Caco-2 (cell line): ENCODE data around the gene LRP1. TPM values are rescaled to one million over a fixed set of nuclear protein-coding genes. Genes with fewer than 3 reads are reported as not detected.

Source experiments
- BruUV-seq: library from RNA; stranded (reverse); fragments of 400-500 nt; replicated peaks from 2 replicates; lab custom pipeline; 2021; lab: Mats Ljungman, UMichigan
- CTCF ChIA-PET: fragments of 300-600 bp; sonication (Branson Sonifier 250); formaldehyde crosslinking; loops from one replicate; lab custom pipeline; 2022; ENCODE audit warnings: antibody characterized with exemption; lab: Charles Lee
- POLR2A ChIA-PET: fragments of 300-600 bp; sonication (Branson Sonifier 250); formaldehyde crosslinking; loops from one replicate; lab custom pipeline; 2022; ENCODE audit warnings: antibody characterized with exemption; lab: Charles Lee
- DNase-seq, 2 experiments: peaks; one replicate each; pipeline versions ENCODE4 v3.0.0 to v3.0.0-alpha.2; 2020 to 2022
- H3K27me3 ChIP-seq: replicated peaks from 2 replicates; pipeline ENCODE4 v1.6.0; 2011; ENCODE audit warnings: low read length; ENCODE audit not compliant: control insufficient read depth, insufficient read depth
- H3K36me3 ChIP-seq: 2 replicates; pipeline ENCODE4 v1.5.1; 2011; ENCODE audit warnings: low read length; ENCODE audit not compliant: control insufficient read depth, insufficient read depth
- H3K4me1 ChIP-seq: fragments of 250-450 bp; sonication (Bioruptor Pico); 2 replicates; pipeline ENCODE4 v1.5.1; 2020; ENCODE audit warnings: mild to moderate bottlenecking
- H3K4me3 ChIP-seq: 2 replicates; pipeline ENCODE4 v1.5.1; 2011; ENCODE audit warnings: low read depth, mild to moderate bottlenecking, control low read depth, low read length
- H3K9me3 ChIP-seq: fragments of 250-450 bp; sonication (Bioruptor Pico); 2 replicates; pipeline ENCODE4 v1.5.1; 2020; ENCODE audit warnings: mild to moderate bottlenecking, moderate library complexity
- H3K27ac Mint-ChIP-seq: one replicate; pipeline ENCODE4 v1.8.0; 2022; ENCODE audit warnings: mixed read lengths; ENCODE audit not compliant: unreplicated experiment
- H3K27me3 Mint-ChIP-seq: one replicate; pipeline ENCODE4 v1.8.0; 2022; ENCODE audit warnings: mixed read lengths; ENCODE audit not compliant: insufficient read depth, unreplicated experiment
- H3K36me3 Mint-ChIP-seq: one replicate; pipeline ENCODE4 v1.8.0; 2022; ENCODE audit warnings: mild to moderate bottlenecking, mixed read lengths; ENCODE audit not compliant: insufficient read depth, unreplicated experiment
- H3K4me1 Mint-ChIP-seq: one replicate; pipeline ENCODE4 v1.8.0; 2022; ENCODE audit warnings: low read depth, mixed read lengths; ENCODE audit not compliant: unreplicated experiment
- H3K4me3 Mint-ChIP-seq: one replicate; pipeline ENCODE4 v1.8.0; 2022; ENCODE audit warnings: mild to moderate bottlenecking, moderate library complexity, mixed read lengths; ENCODE audit not compliant: unreplicated experiment
- H3K9me3 Mint-ChIP-seq: one replicate; pipeline ENCODE4 v1.8.0; 2022; ENCODE audit warnings: mixed read lengths; ENCODE audit not compliant: unreplicated experiment
- intact Hi-C: fragments of 100-400 bp; cut with micrococcal nuclease; formaldehyde crosslinking; loops from one replicate; pipeline ENCODE4 v1.10.0; 2022; ENCODE audit not compliant: unreplicated experiment
- total RNA-seq: library from RNA; stranded (reverse); gene quantifications from 2 replicates; pipeline ENCODE4 v1.2.3, GENCODE V29; 2022
- TF ChIP-seq, protein P1 (sequence below), 2 experiments: fragments of 200-600 bp in 1 of 2; IDR thresholded peaks; 1 replicate in 1 of 2; 2 replicates in 1 of 2; pipeline versions ENCODE4 v1.5.1 to v1.8.0; 2011 to 2022; ENCODE audit warnings: antibody characterized with exemption in 1 of 2, control low read depth in 1 of 2, inconsistent platforms in 1 of 2, low read depth in 1 of 2, low read length in 1 of 2, mild to moderate bottlenecking in 1 of 2, moderate library complexity in 1 of 2; ENCODE audit not compliant: insufficient read depth in 1 of 2, severe bottlenecking in 1 of 2, unreplicated experiment in 1 of 2

The LRP1 gene
- total RNA-seq, 1 experiment from 2014 or later = 111 TPM

DNA sequence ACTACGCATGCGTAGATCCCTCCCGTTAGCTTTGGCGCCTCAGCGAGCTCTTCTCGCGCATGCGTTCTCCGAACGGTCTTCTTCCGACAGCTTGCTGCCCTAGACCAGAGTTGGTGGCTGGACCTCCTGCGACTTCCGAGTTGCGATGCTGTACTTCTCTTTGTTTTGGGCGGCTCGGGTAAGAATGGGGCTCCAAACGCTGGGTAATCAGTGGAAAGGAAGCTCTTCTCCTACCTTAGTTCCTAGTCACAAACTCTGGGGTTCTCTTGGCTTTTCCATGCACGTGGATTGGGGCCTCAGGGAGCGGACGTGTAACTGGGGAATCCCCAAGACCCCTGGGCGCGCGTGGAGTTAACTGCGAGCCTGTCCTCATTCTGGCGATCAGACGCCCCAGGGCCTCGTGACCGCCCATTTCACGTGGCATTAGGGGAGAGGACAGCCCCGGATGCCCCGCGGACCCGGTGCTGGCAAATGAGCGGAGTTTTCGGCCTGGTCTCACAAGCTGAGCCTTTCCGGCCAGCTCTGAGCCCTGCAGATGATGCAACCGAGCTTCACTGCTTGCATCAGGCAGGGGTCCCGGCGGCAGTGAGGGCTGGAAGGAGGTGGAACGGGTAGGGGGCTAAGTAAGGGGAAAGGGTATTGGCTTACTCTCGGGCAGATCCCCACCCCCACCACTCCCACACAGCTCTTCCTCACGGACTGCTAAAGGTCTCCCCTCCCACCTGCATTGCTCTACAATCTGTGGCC is 101.5 kb downstream of the LRP1 start, which contains the start of gene SHMT2:
SHMT2 (plus strand) TSS at position 78 of the 747 bp plus-strand sequence; CDS start at position 146, 68 bp downstream.
- intact Hi-C loops = loop anchor here (1.0 kb wide), 2 partner anchors 8 to 16 kb away; no protein-coding TSS in a partner anchor
- no peaks in the 10 kb centered on the region for H3K27me3 ChIP-seq
- H3K36me3 ChIP-seq = peaks cover 8% of the 10 kb centered on the region
- Mint-ChIP-seq H3K9me3 (no peaks in the 10 kb centered on the region), H3K4me3 (peak within 1 kb of the TSS; percentile 100), H3K4me1 (peaks cover 14% of the 10 kb centered on the region), H3K36me3 (peaks cover 56% of the 10 kb centered on the region), H3K27me3 (no peaks in the 10 kb centered on the region), H3K27ac (peak within 1 kb of the TSS; percentile 100)
- peak; percentile 94 to 96 for DNase-seq
- H3K9me3 ChIP-seq = no peaks in the 10 kb centered on the region
- peak within 1 kb of the TSS; percentile 62 for H3K4me3 ChIP-seq
- ChIA-PET POLR2A (interaction anchor here (0.6 to 2.2 kb wide), 18 partner anchors 9 to 1321 kb away, joined by 3 to 36 read pairs (median 4); partner anchors contain the start of genes LRP1, NAB2, NACA and NEMP1), CTCF (interaction anchor here (0.6 to 2.6 kb wide), 11 partner anchors 10 to 478 kb away, joined by 3 to 70 read pairs (median 5); partner anchors contain the start of genes NEMP1 and NXPH4)
- BruUV-seq = no TSS peak
- TF ChIP-seq, protein P1, sequence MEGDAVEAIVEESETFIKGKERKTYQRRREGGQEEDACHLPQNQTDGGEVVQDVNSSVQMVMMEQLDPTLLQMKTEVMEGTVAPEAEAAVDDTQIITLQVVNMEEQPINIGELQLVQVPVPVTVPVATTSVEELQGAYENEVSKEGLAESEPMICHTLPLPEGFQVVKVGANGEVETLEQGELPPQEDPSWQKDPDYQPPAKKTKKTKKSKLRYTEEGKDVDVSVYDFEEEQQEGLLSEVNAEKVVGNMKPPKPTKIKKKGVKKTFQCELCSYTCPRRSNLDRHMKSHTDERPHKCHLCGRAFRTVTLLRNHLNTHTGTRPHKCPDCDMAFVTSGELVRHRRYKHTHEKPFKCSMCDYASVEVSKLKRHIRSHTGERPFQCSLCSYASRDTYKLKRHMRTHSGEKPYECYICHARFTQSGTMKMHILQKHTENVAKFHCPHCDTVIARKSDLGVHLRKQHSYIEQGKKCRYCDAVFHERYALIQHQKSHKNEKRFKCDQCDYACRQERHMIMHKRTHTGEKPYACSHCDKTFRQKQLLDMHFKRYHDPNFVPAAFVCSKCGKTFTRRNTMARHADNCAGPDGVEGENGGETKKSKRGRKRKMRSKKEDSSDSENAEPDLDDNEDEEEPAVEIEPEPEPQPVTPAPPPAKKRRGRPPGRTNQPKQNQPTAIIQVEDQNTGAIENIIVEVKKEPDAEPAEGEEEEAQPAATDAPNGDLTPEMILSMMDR (IDR thresholded peaks at IDR 0.05; ENCODE audit: insufficient read depth in 1 of 2, low read depth in 1 of 2, low read length in 1 of 2, severe bottlenecking in 1 of 2, unreplicated experiment in 1 of 2) = no peak
- peaks cover 4% of the 10 kb centered on the region; the same call in 1 of the 2 replicates for H3K4me1 ChIP-seq

DNA sequence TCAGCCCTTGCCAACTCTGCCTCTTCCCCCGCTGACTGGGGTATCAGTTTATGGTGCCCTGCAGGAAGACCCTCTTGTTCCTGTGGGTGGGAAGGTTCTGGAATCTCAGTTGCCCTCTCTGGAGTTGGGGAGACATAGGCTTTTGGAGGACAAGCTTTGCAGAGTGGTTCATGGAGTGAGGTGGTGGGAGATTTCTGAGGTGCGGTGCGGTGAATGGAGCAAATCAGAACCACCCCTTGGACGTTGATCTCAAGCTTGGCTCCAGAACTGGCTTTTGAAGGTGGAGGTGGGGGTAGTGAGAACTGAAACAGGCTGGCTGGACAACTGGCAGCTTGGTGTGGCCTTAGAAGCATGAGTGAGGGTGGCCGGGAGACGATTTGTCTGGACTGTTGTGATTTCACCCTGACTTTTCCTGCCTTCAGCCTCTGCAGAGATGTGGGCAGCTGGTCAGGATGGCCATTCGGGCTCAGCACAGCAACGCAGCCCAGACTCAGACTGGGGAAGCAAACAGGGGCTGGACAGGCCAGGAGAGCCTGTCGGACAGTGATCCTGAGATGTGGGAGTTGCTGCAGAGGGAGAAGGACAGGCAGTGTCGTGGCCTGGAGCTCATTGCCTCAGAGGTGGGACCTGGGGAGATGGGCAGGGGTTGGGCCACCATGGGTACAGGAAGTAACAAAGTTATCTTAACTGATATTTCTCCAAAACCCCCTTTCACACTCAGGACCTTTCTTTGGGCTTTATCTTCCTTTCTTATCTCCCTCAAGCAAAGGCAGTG is 102.3 kb downstream of the LRP1 start:
- Histone ChIP-seq H3K27me3 (no peaks in the 10 kb centered on the region), H3K4me1 (peaks cover 4% of the 10 kb centered on the region; the same call in 1 of the 2 replicates), H3K36me3 (peaks cover 8% of the 10 kb centered on the region), H3K4me3 (peak overlapping the region; percentile 62), H3K9me3 (no peaks in the 10 kb centered on the region)
- POLR2A ChIA-PET = interaction anchor here (1.0 to 2.2 kb wide), 8 partner anchors 9 to 151 kb away, joined by 3 to 36 read pairs (median 18); partner anchors contain the start of genes LRP1, NEMP1 and NXPH4
- peak overlapping the region; percentile 100 for H3K27ac Mint-ChIP-seq
- H3K27me3 Mint-ChIP-seq = no peaks in the 10 kb centered on the region
- peaks cover 64% of the 10 kb centered on the region for H3K36me3 Mint-ChIP-seq
- intact Hi-C loops = loop anchor here (1.0 kb wide), 1 partner anchor 16 kb away; no protein-coding TSS in a partner anchor
- H3K4me1 Mint-ChIP-seq = peaks cover 14% of the 10 kb centered on the region
- DNase-seq = no peak
- no peaks in the 10 kb centered on the region for H3K9me3 Mint-ChIP-seq
- TF ChIP-seq, protein P1 (IDR thresholded peaks at IDR 0.05; ENCODE audit: insufficient read depth in 1 of 2, low read depth in 1 of 2, low read length in 1 of 2, severe bottlenecking in 1 of 2, unreplicated experiment in 1 of 2) = no peak
- H3K4me3 Mint-ChIP-seq = peak overlapping the region; percentile 100
- CTCF ChIA-PET = interaction anchor here (0.6 to 2.6 kb wide), 9 partner anchors 10 to 222 kb away, joined by 3 to 70 read pairs (median 5); partner anchors contain the start of gene NXPH4
- BruUV-seq = TSS peak; percentile 34
